ENCODE measurements around the gene HBG1.

GRCh38 chr11:5288108-5288905 lies 38.6 kb upstream of the HBG1 start:
- TF ChIP-seq, protein P1, sequence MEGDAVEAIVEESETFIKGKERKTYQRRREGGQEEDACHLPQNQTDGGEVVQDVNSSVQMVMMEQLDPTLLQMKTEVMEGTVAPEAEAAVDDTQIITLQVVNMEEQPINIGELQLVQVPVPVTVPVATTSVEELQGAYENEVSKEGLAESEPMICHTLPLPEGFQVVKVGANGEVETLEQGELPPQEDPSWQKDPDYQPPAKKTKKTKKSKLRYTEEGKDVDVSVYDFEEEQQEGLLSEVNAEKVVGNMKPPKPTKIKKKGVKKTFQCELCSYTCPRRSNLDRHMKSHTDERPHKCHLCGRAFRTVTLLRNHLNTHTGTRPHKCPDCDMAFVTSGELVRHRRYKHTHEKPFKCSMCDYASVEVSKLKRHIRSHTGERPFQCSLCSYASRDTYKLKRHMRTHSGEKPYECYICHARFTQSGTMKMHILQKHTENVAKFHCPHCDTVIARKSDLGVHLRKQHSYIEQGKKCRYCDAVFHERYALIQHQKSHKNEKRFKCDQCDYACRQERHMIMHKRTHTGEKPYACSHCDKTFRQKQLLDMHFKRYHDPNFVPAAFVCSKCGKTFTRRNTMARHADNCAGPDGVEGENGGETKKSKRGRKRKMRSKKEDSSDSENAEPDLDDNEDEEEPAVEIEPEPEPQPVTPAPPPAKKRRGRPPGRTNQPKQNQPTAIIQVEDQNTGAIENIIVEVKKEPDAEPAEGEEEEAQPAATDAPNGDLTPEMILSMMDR (IDR thresholded peaks at IDR 0.05) = no peak
- TF ChIP-seq ZFX (IDR thresholded peaks at IDR 0.05; ENCODE audit: borderline replicate concordance) = no peak

All from 22Rv1 (cell line).